Measurements from ENCODE around the gene GCN1.
A peak's percentile ranks its signal among the peaks of the same experiment; 100 is the strongest.

The GCN1 gene

DNA sequence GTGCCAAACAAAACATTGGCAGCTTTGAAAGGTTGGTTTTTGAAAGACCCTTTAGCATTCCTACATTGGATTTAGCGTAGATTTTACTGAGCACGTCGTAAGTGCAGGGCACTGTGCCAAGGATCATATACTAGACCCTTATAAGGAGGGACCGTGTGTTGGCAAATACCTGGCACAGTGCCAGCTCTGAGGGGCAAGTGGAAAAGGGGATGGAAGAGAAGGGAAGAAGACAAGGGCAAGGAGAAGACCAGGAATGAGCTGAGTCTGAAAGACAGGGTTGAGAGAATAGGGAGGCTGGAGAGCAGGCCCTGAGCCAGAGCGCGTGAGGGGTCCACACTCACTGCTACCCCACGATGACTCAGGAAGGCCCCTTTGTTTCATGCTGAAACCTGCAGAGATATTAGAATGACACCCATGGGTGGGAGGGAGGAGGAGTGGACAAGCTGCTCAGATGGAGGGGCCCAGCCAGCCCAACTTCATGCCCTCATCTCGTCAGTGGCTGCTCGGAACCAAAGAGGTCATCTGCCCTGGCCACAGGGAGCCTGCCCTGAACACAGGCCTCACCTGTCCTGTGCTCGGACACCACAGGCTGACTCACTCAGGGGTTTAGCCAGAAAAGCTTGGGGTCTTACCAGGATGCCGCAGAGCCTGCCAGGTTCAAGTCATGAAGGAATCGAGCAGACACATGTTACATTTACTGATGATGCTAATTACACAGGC, 103.0 kb downstream of the GCN1 start:
- no peak for DNase-seq (ENCODE audit: low spot score)
- H3K27ac ChIP-seq = peak overlapping the region; percentile 63
- POLR2A ChIA-PET (ENCODE audit: low non-redundant PET) = no interaction called here
- TF ChIP-seq, protein P1, sequence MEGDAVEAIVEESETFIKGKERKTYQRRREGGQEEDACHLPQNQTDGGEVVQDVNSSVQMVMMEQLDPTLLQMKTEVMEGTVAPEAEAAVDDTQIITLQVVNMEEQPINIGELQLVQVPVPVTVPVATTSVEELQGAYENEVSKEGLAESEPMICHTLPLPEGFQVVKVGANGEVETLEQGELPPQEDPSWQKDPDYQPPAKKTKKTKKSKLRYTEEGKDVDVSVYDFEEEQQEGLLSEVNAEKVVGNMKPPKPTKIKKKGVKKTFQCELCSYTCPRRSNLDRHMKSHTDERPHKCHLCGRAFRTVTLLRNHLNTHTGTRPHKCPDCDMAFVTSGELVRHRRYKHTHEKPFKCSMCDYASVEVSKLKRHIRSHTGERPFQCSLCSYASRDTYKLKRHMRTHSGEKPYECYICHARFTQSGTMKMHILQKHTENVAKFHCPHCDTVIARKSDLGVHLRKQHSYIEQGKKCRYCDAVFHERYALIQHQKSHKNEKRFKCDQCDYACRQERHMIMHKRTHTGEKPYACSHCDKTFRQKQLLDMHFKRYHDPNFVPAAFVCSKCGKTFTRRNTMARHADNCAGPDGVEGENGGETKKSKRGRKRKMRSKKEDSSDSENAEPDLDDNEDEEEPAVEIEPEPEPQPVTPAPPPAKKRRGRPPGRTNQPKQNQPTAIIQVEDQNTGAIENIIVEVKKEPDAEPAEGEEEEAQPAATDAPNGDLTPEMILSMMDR (conservative IDR thresholded peaks at IDR 0.05; ENCODE audit: low read depth) = no peak
- CTCF ChIA-PET = interaction anchor here (0.6 kb wide), 1 partner anchor 203 kb away, joined by 6 read pairs; no protein-coding TSS in a partner anchor

DNA sequence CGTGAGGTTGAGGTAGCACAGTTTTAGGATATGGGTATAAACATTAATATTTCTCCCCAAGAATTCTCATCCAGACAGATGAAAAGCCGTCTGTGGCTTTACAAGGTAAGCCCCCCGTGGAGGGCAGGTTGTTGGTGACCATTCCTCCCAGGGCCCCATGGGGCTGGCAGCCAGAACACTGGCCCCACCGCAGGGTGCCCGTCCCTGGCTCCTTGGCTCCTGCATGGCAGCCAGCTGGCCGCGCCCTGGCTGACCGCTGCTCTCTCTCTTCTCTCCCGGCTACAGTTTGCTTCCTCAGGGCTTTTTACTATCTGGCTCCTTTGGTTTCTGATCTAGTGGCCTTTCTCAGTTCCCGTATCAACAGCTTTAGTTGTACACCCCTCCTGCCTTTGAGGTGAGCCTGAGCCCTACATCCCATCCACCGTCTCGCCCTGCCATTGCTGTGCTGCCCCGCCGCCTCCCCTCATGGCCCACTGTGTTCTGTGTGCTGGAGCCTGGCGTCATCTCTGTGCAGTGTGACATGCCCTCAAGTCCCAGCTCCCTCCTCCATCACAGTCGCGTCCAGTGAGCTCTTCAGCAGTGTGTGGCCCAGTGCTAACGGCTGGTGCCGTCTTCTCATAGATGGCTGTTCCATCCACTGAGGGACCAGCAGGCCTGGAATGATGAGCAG, 103.8 kb downstream of the GCN1 start:
- CTCF ChIA-PET = no interaction called here
- POLR2A ChIA-PET (ENCODE audit: low non-redundant PET) = no interaction called here
- H3K27ac ChIP-seq = peak overlapping the region; percentile 55
- TF ChIP-seq, protein P1 (conservative IDR thresholded peaks at IDR 0.05; ENCODE audit: low read depth) = no peak
- DNase-seq (ENCODE audit: low spot score) = no peak

DNA sequence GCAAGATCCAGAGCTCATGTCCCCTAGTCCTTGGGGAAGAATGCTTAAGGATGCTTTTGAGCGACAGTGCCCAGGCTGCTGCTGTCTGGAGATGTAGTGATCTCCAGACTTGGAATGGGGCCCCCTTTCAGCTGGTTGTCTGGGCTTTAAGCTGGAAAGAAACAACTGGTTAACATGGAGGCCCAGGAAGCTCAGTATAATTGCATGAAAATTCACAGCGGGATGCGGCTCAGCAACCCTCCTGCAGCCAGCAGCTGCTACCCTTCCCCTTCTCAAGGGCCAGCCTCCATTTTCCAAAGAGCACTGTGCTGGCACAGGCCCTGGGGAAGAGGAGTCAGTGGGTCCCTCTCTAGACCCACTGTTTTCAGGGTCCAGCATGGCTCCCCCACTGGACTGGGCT, 104.3 kb downstream of the GCN1 start:
- TF ChIP-seq, protein P1 (conservative IDR thresholded peaks at IDR 0.05; ENCODE audit: low read depth) = no peak
- POLR2A ChIA-PET (ENCODE audit: low non-redundant PET) = no interaction called here
- no peak for DNase-seq (ENCODE audit: low spot score)
- H3K27ac ChIP-seq = peak overlapping the region; percentile 55
- CTCF ChIA-PET = no interaction called here

DNA sequence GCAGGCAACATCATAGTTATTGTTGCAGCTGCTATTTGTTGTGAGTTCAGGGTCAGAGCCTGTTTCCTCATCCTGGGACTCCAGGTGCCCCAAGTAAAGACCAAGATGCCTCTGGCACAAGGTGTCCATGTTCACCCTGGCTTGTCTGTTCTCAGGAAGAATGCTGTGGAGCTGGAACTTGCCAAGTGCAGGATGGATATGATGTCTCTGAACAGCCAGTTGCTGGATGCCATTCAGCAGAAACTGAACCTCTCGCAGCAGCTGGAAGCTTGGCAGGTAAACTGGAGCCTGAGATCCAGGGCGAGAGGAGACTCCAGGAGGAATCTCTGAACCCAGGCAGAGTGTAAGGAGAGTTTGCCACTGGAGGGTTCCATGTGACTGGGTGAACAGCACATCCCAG, 104.7 kb downstream of the GCN1 start:
- TF ChIP-seq, protein P1 (conservative IDR thresholded peaks at IDR 0.05; ENCODE audit: low read depth) = no peak
- no peak for DNase-seq (ENCODE audit: low spot score)
- H3K27ac ChIP-seq = peak overlapping the region; percentile 55
- ChIA-PET CTCF (no interaction called here), POLR2A (ENCODE audit: low non-redundant PET) (no interaction called here)

DNA sequence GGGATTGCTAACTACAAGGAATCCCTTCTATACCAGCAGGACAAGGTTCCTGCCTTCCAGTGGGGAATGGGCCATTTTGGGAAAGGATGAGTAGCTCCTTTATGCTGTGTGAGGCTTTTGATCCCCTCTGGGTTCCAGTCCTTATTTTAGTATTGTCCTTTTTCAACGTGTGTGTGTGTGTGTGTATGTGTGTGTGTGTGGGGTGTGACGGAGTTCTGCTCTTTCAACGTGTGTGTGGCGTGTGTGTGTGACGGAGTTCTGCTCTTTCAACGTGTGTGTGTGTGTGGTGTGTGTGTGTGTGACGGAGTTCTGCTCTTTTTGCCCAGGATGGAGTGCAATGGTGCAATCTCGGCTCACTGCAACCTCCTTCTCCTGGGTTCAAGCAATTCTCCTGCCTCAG, 105.4 kb downstream of the GCN1 start:
- TF ChIP-seq, protein P1 (conservative IDR thresholded peaks at IDR 0.05; ENCODE audit: low read depth) = no peak

DNA sequence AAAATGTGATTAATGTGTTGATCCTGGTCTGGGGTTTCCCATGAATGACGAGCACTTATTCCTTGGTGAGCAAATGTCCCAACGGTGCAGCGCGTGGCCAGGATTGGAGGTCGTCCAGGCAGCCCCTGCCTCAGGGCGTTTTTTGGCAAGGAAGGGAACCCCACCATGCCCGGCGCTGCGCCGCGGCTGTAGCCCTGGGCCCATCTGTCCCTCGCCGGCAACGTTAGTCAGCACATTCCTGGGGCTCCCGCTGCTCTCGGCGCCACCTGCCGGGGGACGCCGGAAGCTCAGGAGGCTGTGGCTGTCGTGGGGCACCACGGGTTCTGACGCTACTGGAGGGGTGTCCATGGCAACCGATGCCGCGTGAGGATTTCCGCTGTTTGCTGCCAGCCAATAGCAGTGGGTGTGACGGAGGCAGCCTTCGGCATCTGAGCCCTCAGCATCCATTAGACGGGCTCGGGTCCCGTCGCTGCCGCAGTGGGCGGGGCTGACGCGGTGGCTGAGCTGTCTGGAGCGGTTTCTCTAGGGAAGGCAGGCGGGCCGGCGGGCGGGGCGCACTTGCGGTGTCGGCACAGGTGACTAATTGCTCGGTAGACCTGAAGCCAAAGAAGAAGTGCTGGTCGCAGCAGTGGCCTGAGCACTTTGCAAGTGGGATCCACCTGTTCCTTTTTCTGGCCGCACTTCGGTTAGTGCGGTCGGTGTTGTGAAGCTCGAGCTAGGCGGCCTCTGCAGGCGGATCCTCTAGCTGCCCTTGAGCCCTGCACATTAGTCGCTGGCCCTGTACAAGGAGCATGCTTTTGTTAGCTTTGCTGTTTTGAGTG, 107.5 kb downstream of the GCN1 start:
- ChIA-PET CTCF (interaction anchor here (0.5 to 1.5 kb wide), 5 partner anchors 30 to 158 kb away, joined by 3 to 9 read pairs (median 4); partner anchors contain the start of gene BICDL1), POLR2A (ENCODE audit: low non-redundant PET) (no interaction called here)
- peak overlapping the region; percentile 81 for H3K27ac ChIP-seq
- DNase-seq (ENCODE audit: low spot score) = peak; percentile 98
- TF ChIP-seq, protein P1 (conservative IDR thresholded peaks at IDR 0.05; ENCODE audit: low read depth) = peak; percentile 96

More for the DNA sequence above, 105.4 kb downstream of the GCN1 start:
- H3K27ac ChIP-seq = peak overlapping the region; percentile 55
- POLR2A ChIA-PET (ENCODE audit: low non-redundant PET) = no interaction called here
- CTCF ChIA-PET = no interaction called here
- no peak for DNase-seq (ENCODE audit: low spot score)
